SK-N-SH (cell line): ENCODE data around the gene LMNTD2.

Experiments
- CHD2 ChIP-seq: fragments of 150-350 bp; IDR thresholded peaks from 2 replicates; pipeline ENCODE4 v1.6.1; 2018; ENCODE audit warnings: low read length; ENCODE audit not compliant: partially characterized antibody
- CTCF ChIP-seq: fragments of 200-600 bp; sonication (generic); IDR thresholded peaks from 2 replicates; pipeline ENCODE4 v1.6.1; 2017; ENCODE audit warnings: antibody characterized with exemption, mild to moderate bottlenecking, moderate library complexity
- EP300 ChIP-seq, 2 experiments: IDR thresholded peaks; 2 replicates each; pipeline versions ENCODE4 v1.4.0 to v1.6.1; 2012; ENCODE audit warnings: borderline replicate concordance in 1 of 2, low read depth in 1 of 2, low read length in 1 of 2
- EZH2phosphoT487 ChIP-seq: fragments of 200-600 bp; sonication (generic); IDR thresholded peaks from 2 replicates; pipeline ENCODE4 v1.6.1; 2017; ENCODE audit warnings: low read depth, mixed run types, mild to moderate bottlenecking, antibody characterized with exemption, moderate library complexity, borderline replicate concordance
- FOXJ3 ChIP-seq: sonication (generic); formaldehyde crosslinking; IDR thresholded peaks from 2 replicates; pipeline ENCODE4 v1.5.1; 2020; ENCODE audit warnings: mild to moderate bottlenecking, missing genetic modification reagents
- FOXM1 ChIP-seq: IDR thresholded peaks from 2 replicates; pipeline ENCODE4 v1.4.0; 2012; ENCODE audit warnings: low read depth, mild to moderate bottlenecking
- GABPA ChIP-seq: IDR thresholded peaks from 2 replicates; pipeline ENCODE4 v1.4.0; 2012; ENCODE audit warnings: low read depth, mild to moderate bottlenecking
- JUND ChIP-seq: IDR thresholded peaks from 2 replicates; pipeline ENCODE4 v1.4.0; 2012
- MXI1 ChIP-seq: IDR thresholded peaks from 2 replicates; pipeline ENCODE4 v1.6.1; 2012; ENCODE audit warnings: mild to moderate bottlenecking, low read depth, low read length, improper control_type of control experiment
- POLR2AphosphoS5 ChIP-seq: IDR thresholded peaks from 2 replicates; pipeline ENCODE4 v1.6.1; 2012; ENCODE audit warnings: low read depth, low read length
- RAD21 ChIP-seq: IDR thresholded peaks from 2 replicates; pipeline ENCODE4 v1.6.1; 2012; ENCODE audit warnings: mild to moderate bottlenecking, low read length
- RFX5 ChIP-seq: IDR thresholded peaks from 2 replicates; pipeline ENCODE4 v1.6.1; 2012; ENCODE audit warnings: mild to moderate bottlenecking, improper control_type of control experiment, low read length
- TAF1 ChIP-seq: IDR thresholded peaks from 2 replicates; pipeline ENCODE4 v1.6.1; 2012; ENCODE audit warnings: low read depth, mild to moderate bottlenecking, low read length, moderate library complexity, borderline replicate concordance
- TF ChIP-seq, protein P1 (sequence below): IDR thresholded peaks from 2 replicates; pipeline ENCODE4; 2012

DNA sequence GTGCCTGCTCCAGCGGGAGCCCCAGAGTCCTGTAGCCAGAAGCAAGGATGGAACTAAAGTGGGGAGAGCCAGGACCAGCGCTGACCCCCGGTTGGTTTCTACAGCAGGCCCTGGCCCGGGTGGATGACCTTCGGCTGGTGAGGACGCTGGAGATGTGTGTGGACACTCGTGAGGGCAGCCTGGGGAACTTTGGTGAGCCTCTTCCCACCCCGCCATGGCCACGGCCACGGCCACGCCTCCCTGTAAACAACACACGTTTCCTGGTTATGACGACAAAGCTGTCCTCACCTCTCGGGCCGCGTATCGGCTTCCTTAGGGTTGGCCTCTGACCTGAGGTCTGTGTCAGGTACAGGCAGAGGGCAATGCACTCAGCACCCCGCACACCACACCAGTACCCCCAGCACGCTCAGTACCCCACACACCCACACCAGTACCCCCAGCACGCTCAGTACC, 19.1 kb downstream of the LMNTD2 start:
- no peak for TF ChIP-seq CTCF
- TF ChIP-seq RAD21 = no peak
- no peak for TF ChIP-seq FOXJ3 (CRISPR knock-in tag)
- no peak for TF ChIP-seq EP300 (IDR thresholded peaks at IDR 0.05; ENCODE audit: borderline replicate concordance in 1 of 2, low read depth in 1 of 2, low read length in 1 of 2)
- no peak for TF ChIP-seq TAF1
- no peak for TF ChIP-seq POLR2AphosphoS5
- no peak for TF ChIP-seq MXI1
- TF ChIP-seq EZH2phosphoT487 = no peak
- TF ChIP-seq, protein P1, sequence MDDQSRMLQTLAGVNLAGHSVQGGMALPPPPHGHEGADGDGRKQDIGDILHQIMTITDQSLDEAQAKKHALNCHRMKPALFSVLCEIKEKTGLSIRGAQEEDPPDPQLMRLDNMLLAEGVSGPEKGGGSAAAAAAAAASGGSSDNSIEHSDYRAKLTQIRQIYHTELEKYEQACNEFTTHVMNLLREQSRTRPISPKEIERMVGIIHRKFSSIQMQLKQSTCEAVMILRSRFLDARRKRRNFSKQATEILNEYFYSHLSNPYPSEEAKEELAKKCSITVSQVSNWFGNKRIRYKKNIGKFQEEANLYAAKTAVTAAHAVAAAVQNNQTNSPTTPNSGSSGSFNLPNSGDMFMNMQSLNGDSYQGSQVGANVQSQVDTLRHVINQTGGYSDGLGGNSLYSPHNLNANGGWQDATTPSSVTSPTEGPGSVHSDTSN = no peak
- no peak for TF ChIP-seq CHD2
- TF ChIP-seq FOXM1 = no peak
- no peak for TF ChIP-seq JUND
- no peak for TF ChIP-seq RFX5
- no peak for TF ChIP-seq GABPA
